NT2/D1 (cell line): Measurements from ENCODE around the gene POU5F1.

ENCODE experiments used
- YY1 ChIP-seq: IDR thresholded peaks from 2 replicates; pipeline ENCODE4 v1.6.1; 2011; ENCODE audit not compliant: insufficient read length, insufficient read depth
- ZNF274 ChIP-seq: IDR thresholded peaks from 2 replicates; pipeline ENCODE4 v1.6.1; 2011; ENCODE audit warnings: mild to moderate bottlenecking, low read depth, low read length

GRCh38 chr6:31135710-31136109, 34.8 kb downstream of the POU5F1 start:
- TF ChIP-seq YY1 (no peak), ZNF274 (no peak)
